ENCODE measurements around the gene ASH1L. TPM values are rescaled to one million over a fixed set of nuclear protein-coding genes. Genes with fewer than 3 reads are reported as not detected.

Gene ASH1L
- total RNA-seq, 1 donor from 2014 or later, result 51.5 TPM

GRCh38 chr1:155466996-155467395 lies 95.6 kb downstream of the ASH1L start:
- no peak for DNase-seq (ENCODE audit: extremely low spot score, unreplicated experiment)
- H3K27ac Mint-ChIP-seq (ENCODE audit: unreplicated experiment), result peak overlapping the region; percentile 75
- no peak overlapping the region for H3K4me3 Mint-ChIP-seq (ENCODE audit: unreplicated experiment)
- no peak for TF ChIP-seq CTCF (IDR thresholded peaks at IDR 0.05)
- peaks cover 9% of the 10 kb centered on the region for H3K9me3 Mint-ChIP-seq (ENCODE audit: unreplicated experiment)
- H3K4me1 Mint-ChIP-seq (ENCODE audit: unreplicated experiment), result peaks cover 36% of the 10 kb centered on the region
- H3K36me3 Mint-ChIP-seq (ENCODE audit: unreplicated experiment), result peaks cover 23% of the 10 kb centered on the region
- no peaks in the 10 kb centered on the region for H3K27me3 Mint-ChIP-seq (ENCODE audit: unreplicated experiment)

- H3K4me1 Mint-ChIP-seq (ENCODE audit: unreplicated experiment), result peaks cover 36% of the 10 kb centered on the region
- no peak for DNase-seq (ENCODE audit: extremely low spot score, unreplicated experiment)
- peaks cover 7% of the 10 kb centered on the region for H3K9me3 Mint-ChIP-seq (ENCODE audit: unreplicated experiment)
- no peak for TF ChIP-seq CTCF (IDR thresholded peaks at IDR 0.05)
- H3K27ac Mint-ChIP-seq (ENCODE audit: unreplicated experiment), result peak overlapping the region; percentile 77
- H3K27me3 Mint-ChIP-seq (ENCODE audit: unreplicated experiment), result no peaks in the 10 kb centered on the region
- H3K36me3 Mint-ChIP-seq (ENCODE audit: unreplicated experiment), result peaks cover 19% of the 10 kb centered on the region
- no peak overlapping the region for H3K4me3 Mint-ChIP-seq (ENCODE audit: unreplicated experiment)
Observed at GRCh38 chr1:155466617-155466972, 96.0 kb downstream of the ASH1L start.

GRCh38 chr1:155463865-155464650 lies 98.5 kb downstream of the ASH1L start:
- TF ChIP-seq CTCF (IDR thresholded peaks at IDR 0.05), result no peak
- Mint-ChIP-seq H3K27ac (ENCODE audit: unreplicated experiment) (peak overlapping the region; percentile 80), H3K9me3 (ENCODE audit: unreplicated experiment) (peaks cover 4% of the 10 kb centered on the region), H3K4me3 (ENCODE audit: unreplicated experiment) (no peak overlapping the region), H3K4me1 (ENCODE audit: unreplicated experiment) (peaks cover 43% of the 10 kb centered on the region), H3K27me3 (ENCODE audit: unreplicated experiment) (no peaks in the 10 kb centered on the region), H3K36me3 (ENCODE audit: unreplicated experiment) (peaks cover 26% of the 10 kb centered on the region)
- DNase-seq (ENCODE audit: extremely low spot score, unreplicated experiment), result no peak

GRCh38 chr1:155458111-155458510 lies 104.5 kb downstream of the ASH1L start:
- no peaks in the 10 kb centered on the region for H3K27me3 Mint-ChIP-seq (ENCODE audit: unreplicated experiment)
- peaks cover 31% of the 10 kb centered on the region for H3K36me3 Mint-ChIP-seq (ENCODE audit: unreplicated experiment)
- DNase-seq (ENCODE audit: extremely low spot score, unreplicated experiment), result no peak
- no peak overlapping the region for H3K4me3 Mint-ChIP-seq (ENCODE audit: unreplicated experiment)
- peaks cover 23% of the 10 kb centered on the region for H3K4me1 Mint-ChIP-seq (ENCODE audit: unreplicated experiment)
- no peak overlapping the region for H3K27ac Mint-ChIP-seq (ENCODE audit: unreplicated experiment)
- no peaks in the 10 kb centered on the region for H3K9me3 Mint-ChIP-seq (ENCODE audit: unreplicated experiment)
- TF ChIP-seq CTCF (IDR thresholded peaks at IDR 0.05), result no peak

GRCh38 chr1:155457266-155457665 lies 105.3 kb downstream of the ASH1L start:
- H3K27me3 Mint-ChIP-seq (ENCODE audit: unreplicated experiment), result no peaks in the 10 kb centered on the region
- H3K4me1 Mint-ChIP-seq (ENCODE audit: unreplicated experiment), result peaks cover 23% of the 10 kb centered on the region
- no peaks in the 10 kb centered on the region for H3K9me3 Mint-ChIP-seq (ENCODE audit: unreplicated experiment)
- H3K27ac Mint-ChIP-seq (ENCODE audit: unreplicated experiment), result no peak overlapping the region
- DNase-seq (ENCODE audit: extremely low spot score, unreplicated experiment), result no peak
- no peak overlapping the region for H3K4me3 Mint-ChIP-seq (ENCODE audit: unreplicated experiment)
- TF ChIP-seq CTCF (IDR thresholded peaks at IDR 0.05), result no peak
- peaks cover 32% of the 10 kb centered on the region for H3K36me3 Mint-ChIP-seq (ENCODE audit: unreplicated experiment)

Measured in osteocyte (in vitro differentiated cells).